NB4 (cell line): ENCODE measurements around the gene CSNK1A1.

ENCODE experiments used
- DNase-seq: peaks from one replicate; pipeline ENCODE4 v3.0.0; 2010; ENCODE audit warnings: low read depth
- H3K4me3 ChIP-seq: one replicate; pipeline ENCODE4 v1.5.1; 2011; ENCODE audit warnings: mild to moderate bottlenecking, low read depth, low read length, moderate library complexity
- CTCF ChIP-seq: IDR thresholded peaks from one replicate; pipeline ENCODE4 v1.5.1; 2012; ENCODE audit warnings: low read depth, low read length
- MAX ChIP-seq: IDR thresholded peaks from 2 replicates; pipeline ENCODE4 v1.6.1; 2011; ENCODE audit warnings: low read depth, low read length
- MYC ChIP-seq: IDR thresholded peaks from 2 replicates; pipeline ENCODE4 v1.6.1; 2011; ENCODE audit warnings: low read depth, low read length
- POLR2A ChIP-seq: IDR thresholded peaks from 2 replicates; pipeline ENCODE4 v1.6.1; 2011; ENCODE audit warnings: mild to moderate bottlenecking; ENCODE audit not compliant: insufficient read length; ENCODE audit errors: extremely low read depth

The CSNK1A1 gene

DNA sequence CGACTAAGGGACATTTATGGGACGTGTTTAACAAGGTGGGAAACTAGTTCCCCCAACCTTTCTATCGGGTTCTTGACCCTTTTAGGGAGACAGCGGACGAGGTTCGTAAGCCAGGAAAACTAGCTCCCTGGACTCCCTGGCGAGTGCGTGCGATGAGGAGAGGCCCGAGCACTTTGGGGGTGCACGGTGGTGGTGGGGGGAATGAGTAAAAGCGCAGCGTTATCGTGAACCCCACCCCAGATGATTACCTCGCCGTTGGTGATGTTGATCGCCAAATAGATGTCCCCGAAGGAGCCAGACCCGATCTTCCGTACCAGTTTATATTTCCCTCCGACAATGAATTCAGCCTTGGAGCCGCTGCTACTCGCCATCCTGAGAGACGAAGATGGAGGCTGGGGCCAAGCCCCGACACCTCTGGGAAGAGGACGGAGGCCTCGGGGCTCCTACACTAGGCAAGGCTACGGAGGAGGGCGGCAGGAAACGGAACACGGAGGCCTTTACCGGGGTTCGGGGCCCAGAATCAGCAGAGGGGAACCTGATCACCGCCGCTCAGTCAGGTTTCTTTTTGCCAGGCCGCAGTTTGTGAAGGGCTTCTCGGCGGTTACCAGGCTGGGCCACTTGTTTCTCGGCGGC lies 529 bp downstream of the CSNK1A1 start:
- H3K4me3 ChIP-seq: peak overlapping the region; percentile 94
- TF ChIP-seq POLR2A (no peak), CTCF (no peak), MYC (no peak), MAX (no peak)
- no peak for DNase-seq

- DNase-seq: peak; percentile 83
- H3K4me3 ChIP-seq: peak overlapping the region; percentile 94
- TF ChIP-seq MYC (no peak), CTCF (no peak), POLR2A (no peak), MAX (no peak)
These were observed 1.0 kb downstream of the CSNK1A1 start for GRCh38 chr5:149550268-149550583.

DNA sequence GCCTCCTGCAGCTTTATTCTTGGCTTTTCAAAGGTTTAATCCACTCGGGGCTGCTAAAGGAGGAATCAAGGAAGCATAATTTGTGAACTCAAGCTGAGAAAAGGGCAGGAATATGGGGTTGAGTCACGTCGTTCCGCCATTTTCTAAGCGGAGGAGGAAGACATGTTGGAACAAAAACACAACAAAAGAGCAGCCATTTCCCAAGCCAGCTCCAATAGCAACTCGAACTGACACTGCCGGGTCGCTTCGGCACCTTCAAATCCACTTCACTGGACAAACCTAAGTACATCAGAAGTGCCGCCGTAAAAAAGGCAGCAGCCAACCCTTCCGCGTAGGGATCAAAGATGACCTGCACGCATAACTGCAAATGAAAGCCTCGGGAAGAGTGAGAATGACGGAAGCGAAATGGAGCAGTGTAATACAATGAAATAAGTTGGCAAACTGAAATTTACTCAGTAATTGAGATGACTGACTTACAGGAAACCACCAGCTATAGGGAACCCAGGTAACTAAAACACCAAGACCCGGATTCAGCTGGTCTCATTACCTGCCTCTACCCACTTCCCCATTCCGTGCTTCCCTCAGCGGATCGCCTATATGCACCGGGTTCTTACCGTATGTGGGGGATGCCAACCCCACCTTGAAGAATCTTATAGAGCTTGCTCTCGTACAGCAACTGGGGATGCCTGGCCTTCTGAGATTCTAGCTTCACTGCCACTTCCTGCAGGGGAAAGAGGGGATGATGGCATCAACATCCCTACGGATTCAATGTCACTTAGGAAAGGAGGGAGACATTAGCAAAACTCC lies 1.6 kb downstream of the CSNK1A1 start:
- peak; percentile 51 for DNase-seq
- TF ChIP-seq MAX (no peak), MYC (no peak), POLR2A (no peak), CTCF (no peak)
- peak overlapping the region; percentile 94 for H3K4me3 ChIP-seq

DNA sequence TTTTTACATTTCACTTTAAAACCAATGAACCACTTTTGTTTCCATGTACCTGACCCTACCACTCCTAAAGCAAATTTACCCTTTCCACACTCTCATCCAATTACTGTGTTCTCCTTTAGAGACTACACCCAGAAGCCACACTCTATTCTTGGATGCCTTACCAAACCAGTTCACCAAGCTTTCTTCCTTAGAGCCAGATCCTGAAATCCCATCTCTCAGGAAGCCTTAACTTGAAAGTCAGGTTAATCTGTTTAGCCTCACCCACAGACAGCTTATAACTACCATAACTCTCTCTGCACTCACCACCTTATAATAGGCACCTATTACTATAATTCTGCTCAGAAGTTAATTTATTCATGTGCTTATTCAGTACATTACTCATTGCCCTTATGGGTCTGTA lies 4.3 kb downstream of the CSNK1A1 start:
- DNase-seq: no peak
- TF ChIP-seq CTCF (no peak), MAX (no peak), MYC (no peak), POLR2A (no peak)
- H3K4me3 ChIP-seq: peak overlapping the region; percentile 32

GRCh38 chr5:149545327-149545726 lies 5.9 kb downstream of the CSNK1A1 start:
- no peak for DNase-seq
- TF ChIP-seq MAX (no peak), MYC (no peak), POLR2A (no peak), CTCF (no peak)

More at GRCh38 chr5:149545327-149545726, 5.9 kb downstream of the CSNK1A1 start:
- no peak overlapping the region for H3K4me3 ChIP-seq
